ENCODE results near the gene PWWP2B.
A peak's percentile ranks its signal among the peaks of the same experiment; 100 is the strongest.

The PWWP2B gene

GRCh38 chr10:132356621-132357195, 40.3 kb upstream of the PWWP2B start:
- TF ChIP-seq CTCF (IDR thresholded peaks at IDR 0.05; ENCODE audit: extremely low read depth, insufficient read depth, missing control alignments) = no peak
- no peak for DNase-seq (ENCODE audit: low spot score)
- in situ Hi-C loops (cut with MboI; ENCODE audit: low pct_unique_long_range_greater_than_20kb, low sequenced_read_pairs, unreplicated experiment) = no loop called here

DNA sequence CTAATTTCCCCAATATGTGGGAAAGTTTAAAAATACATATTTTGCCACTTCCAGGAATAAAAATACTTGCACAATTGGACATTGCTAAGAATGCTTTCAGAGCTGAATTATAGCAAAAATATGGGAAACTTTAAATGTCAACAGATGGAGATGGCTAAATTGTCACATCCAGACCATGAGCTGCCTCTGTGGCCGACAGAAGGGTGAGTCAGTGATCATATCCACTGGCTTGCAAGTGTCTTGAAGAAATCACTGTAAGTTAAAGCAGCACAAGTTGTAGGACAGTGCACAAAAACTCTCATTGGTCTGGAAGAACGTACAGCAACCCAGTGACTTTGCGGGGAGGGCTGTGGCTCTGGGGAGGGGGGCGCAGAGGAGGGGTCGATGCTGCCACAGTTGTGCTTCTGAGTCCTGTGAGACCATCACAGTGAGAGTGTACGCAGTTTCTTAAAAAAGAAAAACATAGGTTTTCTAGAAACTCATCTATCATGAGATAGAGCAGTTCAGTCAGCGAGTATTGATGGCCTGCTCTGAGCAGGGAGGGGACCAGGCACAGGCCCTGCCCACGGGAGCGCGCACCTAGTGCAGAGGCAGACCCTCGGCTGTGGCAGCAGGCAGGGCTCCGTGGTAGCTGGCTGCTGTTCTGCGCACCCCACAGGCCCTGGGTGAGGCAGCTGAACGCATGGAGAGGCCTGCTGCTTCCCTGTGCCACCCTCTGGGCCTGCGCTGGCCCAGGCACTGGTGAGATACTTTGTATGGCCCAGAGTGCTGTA, 39.5 kb upstream of the PWWP2B start:
- in situ Hi-C loops (cut with MboI; ENCODE audit: low pct_unique_long_range_greater_than_20kb, low sequenced_read_pairs, unreplicated experiment) = no loop called here
- no peak for DNase-seq (ENCODE audit: low spot score)
- TF ChIP-seq CTCF (IDR thresholded peaks at IDR 0.05; ENCODE audit: extremely low read depth, insufficient read depth, missing control alignments) = no peak

DNA sequence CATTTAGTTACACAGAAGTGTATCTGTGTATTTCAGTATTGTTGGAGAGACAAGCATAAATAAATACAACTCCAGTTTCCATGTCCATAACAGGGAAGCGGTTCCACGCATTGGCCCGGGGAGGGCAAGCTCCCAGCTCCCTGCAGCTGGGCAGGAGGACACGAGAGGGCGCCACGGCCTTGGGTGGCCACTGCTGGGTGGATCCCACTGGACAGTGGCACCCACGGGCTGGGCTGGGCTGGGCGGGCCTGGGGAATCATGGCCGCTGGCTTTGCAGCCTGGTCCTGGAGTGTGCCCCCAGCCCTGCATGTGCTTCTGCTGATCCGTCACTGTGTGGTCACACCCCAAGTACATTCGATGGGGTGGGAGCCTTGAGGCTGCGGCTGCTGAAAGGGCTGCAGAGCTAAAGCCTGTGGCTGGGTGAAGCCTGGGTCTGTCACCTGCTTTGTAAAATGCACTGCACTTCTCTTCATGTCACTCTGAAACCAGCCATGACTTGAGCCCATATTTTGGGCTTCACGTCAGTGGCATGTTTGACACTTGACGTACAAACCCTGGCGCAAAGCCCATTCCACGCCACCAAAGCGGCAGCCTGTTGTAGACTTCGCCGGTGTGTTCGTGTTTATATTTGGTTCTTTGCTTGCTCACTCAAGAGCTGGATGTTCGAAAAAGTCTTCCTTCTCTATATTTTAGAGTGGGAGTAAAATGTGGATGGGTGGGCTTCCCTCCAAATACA, 37.5 kb upstream of the PWWP2B start:
- DNase-seq (ENCODE audit: low spot score) = no peak
- TF ChIP-seq CTCF (IDR thresholded peaks at IDR 0.05; ENCODE audit: extremely low read depth, insufficient read depth, missing control alignments) = no peak
- in situ Hi-C loops (cut with MboI; ENCODE audit: low pct_unique_long_range_greater_than_20kb, low sequenced_read_pairs, unreplicated experiment) = no loop called here

GRCh38 chr10:132360766-132361447, 36.1 kb upstream of the PWWP2B start:
- no peak for DNase-seq (ENCODE audit: low spot score)
- peak; percentile 47 for TF ChIP-seq CTCF (IDR thresholded peaks at IDR 0.05; ENCODE audit: extremely low read depth, insufficient read depth, missing control alignments)
- in situ Hi-C loops (cut with MboI; ENCODE audit: low pct_unique_long_range_greater_than_20kb, low sequenced_read_pairs, unreplicated experiment) = no loop called here

DNA sequence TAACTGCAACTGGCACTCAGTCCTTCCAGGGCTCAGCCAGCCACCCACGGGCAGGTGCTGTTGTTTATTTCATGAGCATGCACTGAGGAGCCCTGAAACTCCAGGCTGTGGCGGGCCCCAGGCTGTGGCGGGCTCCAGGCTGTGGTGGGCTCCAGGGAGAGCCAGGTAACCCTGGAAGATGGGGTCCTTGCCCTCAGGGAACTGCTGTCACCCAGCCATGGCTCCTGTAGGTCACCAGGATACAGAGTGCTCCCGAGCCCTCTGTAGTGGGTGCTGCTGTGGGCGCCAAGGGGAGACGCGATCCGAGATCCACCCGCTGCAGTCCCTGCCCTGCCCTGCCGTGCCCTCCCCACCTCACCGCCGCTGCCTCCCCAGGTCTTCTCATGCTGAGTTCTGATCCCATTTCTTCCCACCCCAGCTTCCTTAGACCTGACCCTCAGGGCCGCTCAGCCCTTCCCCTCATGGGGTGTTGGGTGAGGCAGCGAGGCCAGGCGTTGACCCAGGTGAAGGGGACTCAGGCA, 35.4 kb upstream of the PWWP2B start:
- in situ Hi-C loops (cut with MboI; ENCODE audit: low pct_unique_long_range_greater_than_20kb, low sequenced_read_pairs, unreplicated experiment) = no loop called here
- no peak for DNase-seq (ENCODE audit: low spot score)
- TF ChIP-seq CTCF (IDR thresholded peaks at IDR 0.05; ENCODE audit: extremely low read depth, insufficient read depth, missing control alignments) = no peak

DNA sequence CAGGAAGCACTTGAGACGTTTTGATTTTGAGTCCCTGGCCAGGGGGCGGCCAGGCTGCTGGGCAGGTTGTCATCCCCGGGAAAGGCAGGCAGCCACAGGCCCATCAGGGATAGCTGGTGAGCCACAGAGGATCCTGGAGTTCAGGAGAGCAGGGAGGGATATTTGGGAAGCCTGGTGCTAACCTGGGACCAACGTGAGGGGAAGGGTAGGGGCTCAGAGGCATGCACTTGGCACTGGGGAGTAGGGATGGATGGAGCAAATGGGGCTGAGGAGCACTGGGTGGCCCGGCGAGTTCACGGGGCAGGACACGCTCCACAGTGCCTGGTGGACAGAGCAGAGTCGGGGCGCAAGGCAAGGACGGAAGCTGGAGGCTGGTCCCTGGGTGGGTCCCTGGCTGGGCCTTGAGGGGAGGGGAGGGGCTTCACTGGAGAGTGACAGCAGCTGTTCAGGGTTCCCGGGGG, 34.8 kb upstream of the PWWP2B start:
- no peak for TF ChIP-seq CTCF (IDR thresholded peaks at IDR 0.05; ENCODE audit: extremely low read depth, insufficient read depth, missing control alignments)
- DNase-seq (ENCODE audit: low spot score) = no peak
- in situ Hi-C loops (cut with MboI; ENCODE audit: low pct_unique_long_range_greater_than_20kb, low sequenced_read_pairs, unreplicated experiment) = no loop called here

Measured in GM13977 (cell line).